ENCODE measurements around the gene USP15. TPM values are rescaled to one million over a fixed set of nuclear protein-coding genes. Genes with fewer than 3 reads are reported as not detected.

USP15 gene
- total RNA-seq, 1 experiment from 2014 or later, result 35.3 TPM

DNA sequence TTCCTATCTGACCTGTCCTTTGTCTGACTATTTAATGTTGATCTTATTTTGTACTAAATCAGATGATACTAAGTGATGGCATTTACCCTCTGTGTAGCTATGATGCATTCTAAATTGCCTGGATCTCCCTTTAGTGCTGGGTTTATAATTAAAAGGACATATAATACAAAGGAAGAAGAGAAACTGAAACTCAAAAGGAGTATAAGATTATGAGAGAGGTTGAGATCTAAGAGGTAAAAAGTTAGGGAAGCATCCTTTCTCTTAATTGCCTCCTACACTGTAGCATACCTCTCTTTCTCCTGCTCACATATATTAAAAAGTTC, 119.5 kb downstream of the USP15 start:
- Mint-ChIP-seq H3K36me3 (ENCODE audit: insufficient read depth in 1 of 3, low read depth in 3 of 3) (no peaks in the 10 kb centered on the region), H3K27ac (no peak overlapping the region), H3K27me3 (ENCODE audit: low read depth) (no peaks in the 10 kb centered on the region)

More for the DNA sequence above, 119.5 kb downstream of the USP15 start:
- no peaks in the 10 kb centered on the region for H4K20me1 ChIP-seq (ENCODE audit: control insufficient read depth, insufficient read depth, insufficient read length)
- no peak overlapping the region for H2BK15ac ChIP-seq (ENCODE audit: low read depth, low read length)
- no peak overlapping the region for H3K9ac ChIP-seq (ENCODE audit: extremely low read depth, insufficient read length, low read length)
- H2BK20ac ChIP-seq (ENCODE audit: low read depth, low read length, poor library complexity, severe bottlenecking), result no peak overlapping the region
- H3K4me3 Mint-ChIP-seq, result no peak overlapping the region
- no peak overlapping the region for H2AK5ac ChIP-seq (ENCODE audit: insufficient read length, low read length)
- H3K9me3 ChIP-seq (ENCODE audit: control insufficient read depth, low read depth, low read length), result no peaks in the 10 kb centered on the region
- TF ChIP-seq, protein P1, sequence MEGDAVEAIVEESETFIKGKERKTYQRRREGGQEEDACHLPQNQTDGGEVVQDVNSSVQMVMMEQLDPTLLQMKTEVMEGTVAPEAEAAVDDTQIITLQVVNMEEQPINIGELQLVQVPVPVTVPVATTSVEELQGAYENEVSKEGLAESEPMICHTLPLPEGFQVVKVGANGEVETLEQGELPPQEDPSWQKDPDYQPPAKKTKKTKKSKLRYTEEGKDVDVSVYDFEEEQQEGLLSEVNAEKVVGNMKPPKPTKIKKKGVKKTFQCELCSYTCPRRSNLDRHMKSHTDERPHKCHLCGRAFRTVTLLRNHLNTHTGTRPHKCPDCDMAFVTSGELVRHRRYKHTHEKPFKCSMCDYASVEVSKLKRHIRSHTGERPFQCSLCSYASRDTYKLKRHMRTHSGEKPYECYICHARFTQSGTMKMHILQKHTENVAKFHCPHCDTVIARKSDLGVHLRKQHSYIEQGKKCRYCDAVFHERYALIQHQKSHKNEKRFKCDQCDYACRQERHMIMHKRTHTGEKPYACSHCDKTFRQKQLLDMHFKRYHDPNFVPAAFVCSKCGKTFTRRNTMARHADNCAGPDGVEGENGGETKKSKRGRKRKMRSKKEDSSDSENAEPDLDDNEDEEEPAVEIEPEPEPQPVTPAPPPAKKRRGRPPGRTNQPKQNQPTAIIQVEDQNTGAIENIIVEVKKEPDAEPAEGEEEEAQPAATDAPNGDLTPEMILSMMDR (conservative IDR thresholded peaks at IDR 0.05), result no peak
- H2BK5ac ChIP-seq (ENCODE audit: insufficient read length, low read length), result no peak overlapping the region
- no peak overlapping the region for H3T11ph ChIP-seq (ENCODE audit: low read length)
- H3K4me2 ChIP-seq (ENCODE audit: insufficient read depth, insufficient read length, low read length), result no peak overlapping the region
- H3K56ac ChIP-seq (ENCODE audit: insufficient read length, low read depth, low read length), result no peak overlapping the region
- H3K4me1 ChIP-seq (ENCODE audit: insufficient read depth, low read length), result no peaks in the 10 kb centered on the region
- H2AFZ ChIP-seq (ENCODE audit: low read length), result no peak overlapping the region
- H3K14ac ChIP-seq (ENCODE audit: insufficient read depth, low read length), result no peak overlapping the region
- H2BK12ac ChIP-seq (ENCODE audit: insufficient read length, low read depth, low read length), result no peak overlapping the region
- no peak overlapping the region for H4K8ac ChIP-seq (replicated peaks; ENCODE audit: insufficient read length, low read depth, low read length)
- H3K4me1 Mint-ChIP-seq, result no peaks in the 10 kb centered on the region
- no peaks in the 10 kb centered on the region for H3K79me1 ChIP-seq (ENCODE audit: insufficient read depth, low read depth, low read length, poor library complexity, severe bottlenecking)
- no peak for DNase-seq
- no peak overlapping the region for H3K23ac ChIP-seq (ENCODE audit: insufficient read length, low read depth, low read length)
- H3K23me2 ChIP-seq (ENCODE audit: insufficient read length, low read depth, low read length, poor library complexity, severe bottlenecking), result no peaks in the 10 kb centered on the region
- H3K4ac ChIP-seq (ENCODE audit: low read depth, low read length), result no peak overlapping the region
- H3K79me2 ChIP-seq (ENCODE audit: insufficient read depth, low read length), result no peaks in the 10 kb centered on the region
- no peaks in the 10 kb centered on the region for H3K27me3 ChIP-seq (ENCODE audit: insufficient read depth, low read length)
- H4K91ac ChIP-seq (ENCODE audit: insufficient read length, low read depth, low read length), result no peak overlapping the region
- H4K5ac ChIP-seq (ENCODE audit: insufficient read length, low read depth, low read length), result no peak overlapping the region
- H2BK120ac ChIP-seq (ENCODE audit: low read depth, low read length, poor library complexity, severe bottlenecking), result no peak overlapping the region
- H3K18ac ChIP-seq (ENCODE audit: insufficient read length, low read depth, low read length), result no peak overlapping the region
- no peak overlapping the region for H3K27ac ChIP-seq (ENCODE audit: insufficient read length, low read depth, low read length)
- no peaks in the 10 kb centered on the region for H3K9me3 Mint-ChIP-seq
